Measurements from ENCODE around the gene MRFAP1L1. TPM values are rescaled to one million over a fixed set of nuclear protein-coding genes. Genes with fewer than 3 reads are reported as not detected.

Gene MRFAP1L1
- total and polyA plus RNA-seq, 9 of the 15 experiments (the other 6 are each of a cell fraction or from before 2014, with no cell fraction given), result 37.6 to 111 (median 83.8) TPM

GRCh38 chr4:6727943-6728250, 18.2 kb upstream of the MRFAP1L1 start:
- in situ Hi-C loops (cut with MboI), result no loop called here
- no TSS peak for BruUV-seq (replicated peaks)
- ChIA-PET CTCF (ENCODE audit: low intra/inter-chr PET ratio) (no interaction called here), POLR2A (interaction anchor here (1.0 kb wide), 1 partner anchor 166 kb away, joined by 3 read pairs; no protein-coding TSS in a partner anchor)
- H3K4me3 ChIP-seq, result no peak overlapping the region
- H3K27ac ChIP-seq (ENCODE audit: extremely low read depth, low read depth, low read length), result no peak overlapping the region
- H2AFZ ChIP-seq (ENCODE audit: low read depth, low read length), result no peak overlapping the region
- H3K9me3 ChIP-seq (replicated peaks; ENCODE audit: control insufficient read depth, insufficient read depth, low read depth, low read length), result no peaks in the 10 kb centered on the region
- WGBS (ENCODE audit: insufficient coverage, low coverage, missing lambda C conversion rate), result 49% methylated on average over 3 of the region's 3 CpGs
- intact Hi-C loops (cut with micrococcal nuclease), result no loop called here
- H3K4me1 ChIP-seq (replicated peaks in 1 of 2; ENCODE audit: control insufficient read depth in 2 of 2, insufficient read depth in 2 of 2, low read length in 2 of 2), result peaks cover 37 to 65% of the 10 kb centered on the region in 2 experiments
- TF ChIP-seq ZNF133 (CRISPR knock-in tag; IDR thresholded peaks at IDR 0.05) (no peak), ZNF318 (IDR thresholded peaks at IDR 0.05; ENCODE audit: borderline replicate concordance in 1 of 2, low read depth in 1 of 2) (no peak), KDM1A (IDR thresholded peaks at IDR 0.05) (0 out of 4 replicates have a peak, but pooled peaks of 1 of the 2 experiments have one; percentile 27), ZNF24 (IDR thresholded peaks at IDR 0.05) (peak; percentile 77; the same call in 1 of the 2 replicates), KHSRP (IDR thresholded peaks at IDR 0.05) (no peak), ETS2 (tag; IDR thresholded peaks at IDR 0.05; ENCODE audit: borderline replicate concordance, poor library complexity, severe bottlenecking) (no peak)
- DNase-seq (ENCODE audit: extremely low read depth in 1 of 4, low spot score in 3 of 4) (no peak), FAIRE-seq (no peak), ATAC-seq (no peak)
- H4K20me1 ChIP-seq (replicated peaks; ENCODE audit: control insufficient read depth, insufficient read depth, low read length), result no peaks in the 10 kb centered on the region
- no peaks in the 10 kb centered on the region for H3K36me3 ChIP-seq (ENCODE audit: control insufficient read depth, insufficient read depth, low read length)
- H3K4me2 ChIP-seq (ENCODE audit: insufficient read depth, low read length), result no peak overlapping the region; the same call in 1 of the 2 replicates
- H3K79me2 ChIP-seq (ENCODE audit: control insufficient read depth, insufficient read depth, low read length), result no peaks in the 10 kb centered on the region
- H3K9me1 ChIP-seq (ENCODE audit: control insufficient read depth, insufficient read depth, low read length), result no peaks in the 10 kb centered on the region
- no peaks in the 10 kb centered on the region for H3K27me3 ChIP-seq (ENCODE audit: control insufficient read depth in 2 of 2, insufficient read depth in 2 of 2, low read length in 2 of 2)
- H3K9ac ChIP-seq (ENCODE audit: insufficient read depth in 1 of 2, low read depth in 2 of 2, low read length in 2 of 2), result no peak overlapping the region
